ENCODE results near the gene RAD51D.
"Not testable (repeated sequence)": the region's sequence is repeated elsewhere in the genome, so short reads cannot be mapped to it uniquely, and the experiment has no call there.

RAD51D gene

DNA sequence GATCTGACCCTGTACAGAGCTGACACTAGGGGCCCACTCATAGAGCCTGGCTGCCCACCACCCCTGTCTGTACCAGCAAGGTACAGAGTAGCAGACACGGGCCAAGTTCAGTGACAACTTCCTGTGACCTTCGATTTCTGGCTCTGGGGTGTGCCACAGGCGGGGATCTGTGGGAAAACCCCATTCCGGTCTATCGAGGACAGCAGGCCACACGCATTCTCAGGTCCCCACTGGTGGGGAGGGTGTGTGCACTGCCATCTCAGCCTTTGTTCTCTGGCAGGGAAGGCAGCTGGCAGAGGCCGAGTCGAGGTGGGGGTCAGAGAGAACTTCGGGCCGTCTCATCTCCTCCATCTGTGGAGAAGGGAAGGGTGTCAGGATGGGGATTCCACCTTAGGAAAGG lies 12.4 kb upstream of the RAD51D start:
- H3K27me3 ChIP-seq (ENCODE audit: insufficient read depth, low read length) = no peaks in the 10 kb centered on the region
- no peak overlapping the region for H3K4me3 ChIP-seq (ENCODE audit: low read length)
- H3K36me3 ChIP-seq (ENCODE audit: insufficient read depth, low read length) = peaks cover 68% of the 10 kb centered on the region
- H3K4me1 ChIP-seq (ENCODE audit: insufficient read depth, low read length) = no peaks in the 10 kb centered on the region
- no peaks in the 10 kb centered on the region for H3K9me3 ChIP-seq (ENCODE audit: low read length)
- no peak overlapping the region for H2AFZ ChIP-seq (ENCODE audit: low read depth, low read length)

DNA sequence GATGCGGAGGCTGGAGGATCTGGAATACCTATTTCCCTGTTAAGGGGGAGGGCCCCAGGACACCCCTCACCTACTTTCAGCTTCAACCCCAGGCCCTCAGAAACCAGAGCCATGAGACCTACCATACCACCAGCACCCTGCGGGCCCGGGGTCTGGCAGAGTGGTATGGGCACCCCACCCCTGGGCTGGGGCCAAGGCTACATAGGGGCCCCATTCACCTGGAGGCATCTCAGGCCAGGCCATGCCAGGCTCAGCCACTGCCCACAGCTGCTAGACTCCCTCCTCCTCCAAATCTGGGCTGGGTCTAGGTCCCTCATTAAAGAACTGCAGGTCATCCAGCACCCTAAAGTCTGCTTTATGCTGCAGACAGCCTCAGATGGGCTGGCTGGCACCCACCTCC lies 10.7 kb upstream of the RAD51D start:
- Histone ChIP-seq H3K9me3 (ENCODE audit: low read length) (no peaks in the 10 kb centered on the region), H3K4me1 (ENCODE audit: insufficient read depth, low read length) (no peaks in the 10 kb centered on the region), H2AFZ (ENCODE audit: low read depth, low read length) (no peak overlapping the region), H3K4me3 (ENCODE audit: low read length) (no peak overlapping the region), H3K36me3 (ENCODE audit: insufficient read depth, low read length) (peaks cover 50% of the 10 kb centered on the region), H3K27me3 (ENCODE audit: insufficient read depth, low read length) (no peaks in the 10 kb centered on the region)

DNA sequence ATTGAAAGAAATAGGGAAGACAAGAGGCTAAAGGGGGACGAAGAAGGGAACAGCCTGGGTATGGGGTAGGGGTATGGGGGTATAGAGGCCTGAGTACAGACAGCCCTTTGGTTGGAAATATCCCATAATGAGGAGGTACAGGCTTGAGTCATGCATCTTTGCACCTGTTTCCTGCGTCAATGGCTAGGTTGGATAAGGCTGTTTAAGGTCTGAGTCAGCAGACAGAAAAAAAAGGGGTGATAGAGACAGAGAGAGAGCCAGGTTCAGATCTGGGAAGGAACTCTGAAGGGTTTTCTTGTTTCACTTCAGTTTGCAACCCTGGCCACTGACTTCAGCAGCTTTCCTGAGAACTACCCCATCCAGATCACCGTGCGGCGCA lies 10.3 kb upstream of the RAD51D start:
- Histone ChIP-seq H3K27me3 (ENCODE audit: insufficient read depth, low read length) (no peaks in the 10 kb centered on the region), H3K4me3 (ENCODE audit: low read length) (no peak overlapping the region), H3K4me1 (ENCODE audit: insufficient read depth, low read length) (no peaks in the 10 kb centered on the region), H3K9me3 (ENCODE audit: low read length) (no peaks in the 10 kb centered on the region), H2AFZ (ENCODE audit: low read depth, low read length) (no peak overlapping the region), H3K36me3 (ENCODE audit: insufficient read depth, low read length) (peaks cover 46% of the 10 kb centered on the region)

DNA sequence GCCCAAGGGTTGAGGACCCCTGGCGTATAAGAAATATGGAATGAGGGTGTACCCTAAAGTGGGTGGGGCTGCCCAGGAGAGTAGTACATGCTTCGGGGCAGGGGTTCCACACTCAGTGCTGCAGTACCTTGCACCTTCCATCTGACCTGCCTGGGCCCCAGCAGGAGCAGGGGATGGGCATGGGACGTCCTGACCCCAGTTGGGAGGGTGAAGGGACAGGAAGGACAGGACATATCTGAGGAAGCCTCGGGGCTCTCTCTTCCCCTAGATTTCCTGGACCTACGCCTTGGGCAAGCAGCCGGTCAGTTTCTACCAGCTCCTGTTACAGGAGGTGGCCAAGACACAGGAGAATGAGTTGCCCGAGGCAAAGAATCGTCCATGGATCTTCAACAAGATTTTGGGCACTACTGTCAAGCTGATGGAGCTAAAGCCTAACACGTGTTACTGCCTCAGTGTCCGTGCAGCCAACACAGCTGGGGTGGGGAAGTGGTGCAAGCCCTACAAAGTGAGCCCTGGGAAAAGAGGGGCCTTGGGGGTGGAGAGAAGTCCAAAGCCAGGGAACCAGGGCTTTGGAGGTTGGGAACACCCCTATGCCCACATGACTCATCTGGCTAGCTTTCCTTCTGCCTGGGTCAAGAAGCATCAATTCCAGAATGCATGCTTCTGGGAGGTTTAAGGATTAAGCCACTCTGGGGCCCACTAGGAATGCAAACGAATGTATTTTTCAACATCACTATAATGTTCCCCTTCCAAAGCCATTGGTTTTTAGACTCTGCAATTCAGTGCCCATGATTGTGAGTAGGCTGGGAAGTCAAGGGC lies 9.7 kb upstream of the RAD51D start:
- H2AFZ ChIP-seq (ENCODE audit: low read depth, low read length) = no peak overlapping the region
- peaks cover 40% of the 10 kb centered on the region for H3K36me3 ChIP-seq (ENCODE audit: insufficient read depth, low read length)
- H3K4me1 ChIP-seq (ENCODE audit: insufficient read depth, low read length) = no peaks in the 10 kb centered on the region
- no peak overlapping the region for H3K4me3 ChIP-seq (ENCODE audit: low read length)
- H3K27me3 ChIP-seq (ENCODE audit: insufficient read depth, low read length) = no peaks in the 10 kb centered on the region
- H3K9me3 ChIP-seq (ENCODE audit: low read length) = no peaks in the 10 kb centered on the region

DNA sequence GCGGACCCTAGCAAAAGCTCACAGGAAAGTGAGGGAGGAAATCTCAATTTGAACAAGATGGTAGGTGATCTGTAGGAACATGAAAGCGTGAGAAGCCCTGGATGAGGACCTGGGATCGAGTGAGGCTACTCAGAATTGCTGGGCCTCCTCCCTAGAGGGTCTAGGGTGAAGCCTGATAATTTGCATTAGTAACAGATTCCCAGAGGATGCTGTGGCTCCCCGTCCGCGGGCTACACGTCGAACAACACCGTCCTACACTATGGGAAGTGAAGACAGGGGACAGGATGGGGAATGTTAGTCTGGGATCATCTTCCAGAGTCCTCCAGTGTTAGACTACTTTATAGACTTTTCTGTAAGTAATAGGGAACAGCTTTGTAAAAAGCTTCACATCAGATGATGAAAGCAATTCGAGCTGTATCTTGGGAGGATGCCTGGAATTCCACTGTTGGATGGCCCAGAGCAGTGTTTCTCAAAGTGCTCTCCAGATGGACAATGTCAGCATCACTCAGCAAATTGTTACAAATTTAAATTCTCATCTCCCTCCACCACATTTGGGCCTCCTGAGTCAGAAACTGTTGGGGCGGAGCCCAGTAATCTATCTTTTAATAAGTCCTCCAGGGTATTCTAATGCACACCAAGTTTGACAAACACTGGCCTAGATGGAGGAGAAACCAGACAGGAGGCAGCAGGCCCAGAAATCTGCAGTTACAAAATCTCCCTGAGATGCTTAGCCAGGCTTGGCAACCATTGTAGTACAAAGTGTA lies 8.3 kb upstream of the RAD51D start:
- H3K4me3 ChIP-seq (ENCODE audit: low read length) = no peak overlapping the region

DNA sequence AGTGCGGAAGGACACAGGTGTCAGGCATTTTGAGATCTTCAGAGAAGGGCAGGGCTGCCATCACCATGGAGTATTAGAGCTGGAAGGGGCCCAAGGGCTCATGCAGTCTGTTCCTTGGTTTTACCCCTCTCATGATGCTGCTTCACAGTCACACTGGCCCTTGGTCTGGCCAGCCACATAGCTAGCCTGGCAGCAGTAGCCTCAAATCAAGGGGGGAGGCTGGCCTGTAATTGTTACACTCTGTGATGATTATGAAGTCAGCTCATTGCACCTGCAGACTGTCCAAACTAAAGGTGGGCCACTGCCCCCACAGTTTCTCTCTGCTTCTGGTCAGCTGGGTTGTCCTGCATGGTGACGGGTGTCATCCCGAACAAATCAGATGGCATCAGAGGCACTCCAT lies 1.7 kb upstream of the RAD51D start, which contains the start of gene FNDC8:
TSS of gene FNDC8 (plus strand) at position 301 of the 400 bp plus-strand sequence. CDS start at position 380, 79 bp downstream.
- Histone ChIP-seq H3K9me3 (ENCODE audit: low read length) (no peaks in the 10 kb centered on the region), H3K4me1 (ENCODE audit: insufficient read depth, low read length) (peaks cover 3% of the 10 kb centered on the region), H3K4me3 (ENCODE audit: low read length) (no peak within 1 kb of the TSS), H3K27me3 (ENCODE audit: insufficient read depth, low read length) (no peaks in the 10 kb centered on the region), H3K36me3 (ENCODE audit: insufficient read depth, low read length) (no peaks in the 10 kb centered on the region), H2AFZ (ENCODE audit: low read depth, low read length) (no peak within 1 kb of the TSS)

More for the DNA sequence above, 8.3 kb upstream of the RAD51D start:
- Histone ChIP-seq H3K4me1 (ENCODE audit: insufficient read depth, low read length) (no peaks in the 10 kb centered on the region), H3K27me3 (ENCODE audit: insufficient read depth, low read length) (no peaks in the 10 kb centered on the region), H2AFZ (ENCODE audit: low read depth, low read length) (no peak overlapping the region), H3K9me3 (ENCODE audit: low read length) (no peaks in the 10 kb centered on the region), H3K36me3 (ENCODE audit: insufficient read depth, low read length) (peaks cover 28% of the 10 kb centered on the region)

DNA sequence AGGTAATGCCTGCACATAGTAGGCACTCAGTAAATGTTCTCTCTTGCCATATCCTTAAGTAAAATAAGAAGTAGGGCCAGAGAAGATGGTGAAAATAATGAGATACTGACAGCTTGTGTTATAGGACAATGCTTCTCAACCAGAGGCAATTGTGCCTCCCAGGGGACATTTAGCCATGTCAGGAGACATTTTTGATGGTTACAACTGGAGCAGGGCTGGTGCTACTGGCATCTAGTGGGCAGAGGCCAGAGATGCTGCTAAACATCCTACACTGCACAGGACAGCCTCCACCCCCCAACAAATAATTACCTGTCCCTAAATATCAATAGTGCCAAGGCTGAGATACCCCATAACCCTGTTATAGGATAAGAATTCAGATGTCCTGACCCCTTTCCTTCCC lies 1.7 kb downstream of the RAD51D start:
- Histone ChIP-seq H3K36me3 (ENCODE audit: insufficient read depth, low read length) (no peaks in the 10 kb centered on the region), H3K9me3 (ENCODE audit: low read length) (no peaks in the 10 kb centered on the region), H3K4me1 (ENCODE audit: insufficient read depth, low read length) (peaks cover 3% of the 10 kb centered on the region), H3K27me3 (ENCODE audit: insufficient read depth, low read length) (no peaks in the 10 kb centered on the region), H3K4me3 (ENCODE audit: low read length) (no peak overlapping the region), H2AFZ (ENCODE audit: low read depth, low read length) (no peak overlapping the region)

DNA sequence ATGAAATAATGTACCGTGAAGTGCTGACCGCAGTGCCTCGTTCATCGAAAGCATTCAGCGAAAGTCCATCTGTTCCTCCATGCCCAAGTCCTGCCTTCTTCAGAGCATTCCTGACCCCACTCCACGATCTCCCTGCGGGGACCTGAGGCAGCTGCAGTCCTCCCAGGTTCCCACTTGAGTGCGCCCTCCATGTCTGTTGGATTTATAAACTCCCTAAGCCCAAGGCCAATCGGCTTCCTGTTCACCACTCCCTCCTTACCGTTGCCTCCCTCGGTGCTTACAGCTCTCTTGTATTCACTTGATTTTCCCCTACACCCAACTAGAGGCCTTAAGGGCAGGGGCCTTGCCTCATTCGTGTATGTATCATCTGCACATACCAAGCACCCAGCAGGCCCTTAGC lies 2.8 kb downstream of the RAD51D start:
- Histone ChIP-seq H3K27me3 (ENCODE audit: insufficient read depth, low read length) (no peaks in the 10 kb centered on the region), H2AFZ (ENCODE audit: low read depth, low read length) (no peak overlapping the region), H3K4me3 (ENCODE audit: low read length) (no peak overlapping the region), H3K36me3 (ENCODE audit: insufficient read depth, low read length) (no peaks in the 10 kb centered on the region), H3K4me1 (ENCODE audit: insufficient read depth, low read length) (peaks cover 3% of the 10 kb centered on the region), H3K9me3 (ENCODE audit: low read length) (no peaks in the 10 kb centered on the region)

DNA sequence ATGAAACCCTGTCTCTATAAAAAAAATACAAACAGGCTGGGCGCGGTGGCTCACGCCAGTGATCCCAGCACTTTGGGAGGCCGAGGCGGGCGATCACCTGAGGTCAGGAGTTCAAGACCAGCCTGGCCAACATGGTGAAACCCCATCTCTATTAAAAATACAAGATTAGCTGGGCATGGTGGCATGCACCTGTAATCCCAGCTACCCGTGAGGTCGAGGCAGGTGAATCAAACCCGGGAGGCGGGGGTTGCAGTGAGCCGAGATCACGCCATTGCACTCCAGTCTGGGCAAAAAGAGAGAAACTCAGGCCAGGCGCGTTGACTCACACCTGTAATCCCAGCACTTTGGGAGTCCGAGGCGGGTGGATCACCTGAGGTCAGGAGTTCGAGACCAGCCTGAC lies 8.9 kb downstream of the RAD51D start:
- H3K9me3 ChIP-seq (ENCODE audit: low read length); H3K4me3 ChIP-seq (ENCODE audit: low read length); H3K27me3 ChIP-seq (ENCODE audit: insufficient read depth, low read length); H2AFZ ChIP-seq (ENCODE audit: low read depth, low read length); H3K4me1 ChIP-seq (ENCODE audit: insufficient read depth, low read length): not testable (repeated sequence)
- peaks cover 12% of the 10 kb centered on the region for H3K36me3 ChIP-seq (ENCODE audit: insufficient read depth, low read length)

DNA sequence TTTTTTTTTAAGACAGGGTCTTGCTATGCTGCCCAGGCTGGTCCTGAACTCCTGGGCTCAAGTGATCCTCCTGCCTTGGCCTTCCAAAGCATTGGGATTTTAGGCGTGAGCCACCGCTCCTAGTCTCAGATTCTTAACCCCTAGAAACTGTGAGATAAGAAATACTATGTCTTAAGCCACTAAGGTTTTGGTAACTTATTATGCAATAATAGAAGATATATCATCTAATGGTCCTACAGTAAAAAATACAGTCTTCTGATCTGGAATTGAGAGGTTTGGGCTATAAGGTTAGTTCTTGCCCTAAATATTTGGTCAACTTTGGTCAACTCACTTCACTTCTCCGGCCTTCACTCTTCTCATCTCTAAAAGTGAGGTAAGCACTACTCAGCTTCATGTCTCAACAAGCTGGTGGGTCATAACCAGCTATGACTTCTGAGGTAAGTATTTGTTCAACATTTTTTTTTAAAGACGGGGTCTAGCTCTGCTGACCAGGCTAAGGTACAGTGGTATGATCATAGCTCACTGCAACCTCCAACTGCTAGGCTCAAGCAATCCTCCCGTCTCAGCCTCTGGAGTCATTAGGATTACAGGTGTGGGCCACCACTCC lies 14.7 kb downstream of the RAD51D start:
- no peak overlapping the region for H3K4me3 ChIP-seq (ENCODE audit: low read length)
- H3K36me3 ChIP-seq (ENCODE audit: insufficient read depth, low read length) = peaks cover 29% of the 10 kb centered on the region
- no peaks in the 10 kb centered on the region for H3K9me3 ChIP-seq (ENCODE audit: low read length)
- no peak overlapping the region for H2AFZ ChIP-seq (ENCODE audit: low read depth, low read length)
- H3K4me1 ChIP-seq (ENCODE audit: insufficient read depth, low read length) = no peaks in the 10 kb centered on the region
- no peaks in the 10 kb centered on the region for H3K27me3 ChIP-seq (ENCODE audit: insufficient read depth, low read length)

DNA sequence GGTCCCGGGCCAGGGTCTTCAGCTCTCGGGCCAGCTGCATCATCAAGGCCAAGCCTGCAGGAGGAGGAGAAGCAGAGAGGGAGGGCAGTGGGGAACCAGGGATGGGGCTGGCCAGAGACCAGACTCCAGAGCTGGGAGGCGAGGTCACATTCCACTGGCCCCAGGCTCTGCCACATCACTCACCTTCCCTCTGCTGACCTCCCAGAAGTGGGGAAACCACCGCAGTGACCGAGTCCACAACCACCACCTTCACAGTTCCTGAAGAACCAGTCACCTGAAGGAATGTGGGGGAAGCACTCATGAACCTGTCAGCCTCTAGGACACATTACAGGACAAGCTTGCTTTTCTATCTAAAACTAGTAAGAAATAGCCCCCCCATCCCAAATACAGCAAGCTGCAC lies 16.4 kb downstream of the RAD51D start:
- Histone ChIP-seq H2AFZ (ENCODE audit: low read depth, low read length) (no peak overlapping the region), H3K36me3 (ENCODE audit: insufficient read depth, low read length) (peaks cover 36% of the 10 kb centered on the region), H3K27me3 (ENCODE audit: insufficient read depth, low read length) (no peaks in the 10 kb centered on the region), H3K4me3 (ENCODE audit: low read length) (no peak overlapping the region), H3K9me3 (ENCODE audit: low read length) (no peaks in the 10 kb centered on the region), H3K4me1 (ENCODE audit: insufficient read depth, low read length) (no peaks in the 10 kb centered on the region)

DNA sequence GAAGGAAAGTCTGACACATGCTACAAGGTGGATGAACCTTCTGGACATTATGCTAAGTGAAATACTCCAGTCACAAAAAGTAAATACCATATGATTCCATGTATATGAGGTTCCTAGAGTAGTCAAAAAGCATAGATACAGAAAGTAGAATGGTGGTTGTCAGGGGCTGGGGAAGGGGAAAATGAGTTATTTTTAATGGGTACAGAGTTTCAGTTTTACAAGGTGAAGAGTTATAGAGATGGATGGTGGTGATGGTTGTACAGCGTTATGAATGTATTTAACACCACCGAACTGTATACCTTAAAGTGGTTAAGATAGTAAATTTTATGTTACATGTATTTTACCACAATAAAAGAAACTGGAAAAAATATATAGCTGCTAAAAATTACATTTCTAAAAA lies 17.9 kb downstream of the RAD51D start:
- H3K36me3 ChIP-seq (ENCODE audit: insufficient read depth, low read length) = peaks cover 37% of the 10 kb centered on the region
- no peak overlapping the region for H2AFZ ChIP-seq (ENCODE audit: low read depth, low read length)
- no peak overlapping the region for H3K4me3 ChIP-seq (ENCODE audit: low read length)
- H3K9me3 ChIP-seq (ENCODE audit: low read length) = no peaks in the 10 kb centered on the region
- H3K4me1 ChIP-seq (ENCODE audit: insufficient read depth, low read length) = no peaks in the 10 kb centered on the region
- no peaks in the 10 kb centered on the region for H3K27me3 ChIP-seq (ENCODE audit: insufficient read depth, low read length)

DNA sequence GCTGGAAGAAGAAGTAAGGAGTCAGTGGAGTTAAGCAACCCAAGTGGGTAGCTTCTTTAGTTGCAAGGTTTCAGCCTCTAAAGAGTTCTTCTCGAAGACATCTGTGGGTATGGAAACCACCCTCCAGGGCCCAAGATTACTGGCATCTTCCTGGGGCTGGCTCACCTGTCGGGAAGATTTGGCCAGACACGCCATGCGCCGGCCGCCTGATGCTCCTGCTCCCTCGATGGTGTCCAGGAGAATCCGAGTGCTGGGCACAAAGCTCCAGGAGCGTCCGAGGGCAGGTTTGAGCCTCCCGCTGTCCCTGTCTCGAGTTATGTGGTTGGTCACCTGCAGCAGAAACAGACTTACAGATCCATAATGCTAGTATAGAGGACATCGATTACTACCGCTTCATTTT lies 18.6 kb downstream of the RAD51D start:
- peaks cover 31% of the 10 kb centered on the region for H3K36me3 ChIP-seq (ENCODE audit: insufficient read depth, low read length)

More for the DNA sequence above, 18.6 kb downstream of the RAD51D start:
- H2AFZ ChIP-seq (ENCODE audit: low read depth, low read length) = no peak overlapping the region
- H3K9me3 ChIP-seq (ENCODE audit: low read length) = no peaks in the 10 kb centered on the region
- H3K4me3 ChIP-seq (ENCODE audit: low read length) = no peak overlapping the region
- no peaks in the 10 kb centered on the region for H3K4me1 ChIP-seq (ENCODE audit: insufficient read depth, low read length)
- no peaks in the 10 kb centered on the region for H3K27me3 ChIP-seq (ENCODE audit: insufficient read depth, low read length)

Data from neuron (in vitro differentiated cells).